ENCODE measurements around the gene GLUD1. TPM values are rescaled to one million over a fixed set of nuclear protein-coding genes. Genes with fewer than 3 reads are reported as not detected.

Gene GLUD1
- total RNA-seq, 1 donor from 2014 or later: 69.5 TPM

DNA sequence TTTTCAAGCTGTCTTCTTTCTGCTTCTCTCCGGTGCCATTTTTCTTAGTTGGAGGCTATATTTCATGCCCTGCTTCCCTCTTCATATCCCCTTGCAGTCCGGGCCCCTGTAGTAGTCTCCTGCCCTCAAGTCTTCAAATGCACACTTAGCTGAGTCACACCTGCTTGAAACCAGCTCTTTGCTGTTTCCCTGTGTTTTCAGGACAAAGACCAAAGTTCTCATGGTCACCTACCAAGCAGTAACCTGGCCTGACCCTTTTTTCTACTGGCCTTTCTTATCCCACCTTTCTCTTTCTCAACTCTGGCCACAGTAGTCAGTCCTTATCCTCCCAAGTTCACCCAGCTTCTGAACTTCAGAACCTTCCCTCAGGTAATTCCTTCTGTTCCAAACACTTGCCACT lies 28.5 kb downstream of the GLUD1 start:
- peaks cover 28% of the 10 kb centered on the region for H3K36me3 Mint-ChIP-seq (ENCODE audit: insufficient read depth)
- H3K4me1 Mint-ChIP-seq (ENCODE audit: low read depth): peaks cover 8% of the 10 kb centered on the region
- DNase-seq (ENCODE audit: low spot score, unreplicated experiment): no peak
- H3K9me3 Mint-ChIP-seq (ENCODE audit: low read depth): no peaks in the 10 kb centered on the region
- peak overlapping the region; percentile 69 for H3K27ac Mint-ChIP-seq
- TF ChIP-seq, protein P1, sequence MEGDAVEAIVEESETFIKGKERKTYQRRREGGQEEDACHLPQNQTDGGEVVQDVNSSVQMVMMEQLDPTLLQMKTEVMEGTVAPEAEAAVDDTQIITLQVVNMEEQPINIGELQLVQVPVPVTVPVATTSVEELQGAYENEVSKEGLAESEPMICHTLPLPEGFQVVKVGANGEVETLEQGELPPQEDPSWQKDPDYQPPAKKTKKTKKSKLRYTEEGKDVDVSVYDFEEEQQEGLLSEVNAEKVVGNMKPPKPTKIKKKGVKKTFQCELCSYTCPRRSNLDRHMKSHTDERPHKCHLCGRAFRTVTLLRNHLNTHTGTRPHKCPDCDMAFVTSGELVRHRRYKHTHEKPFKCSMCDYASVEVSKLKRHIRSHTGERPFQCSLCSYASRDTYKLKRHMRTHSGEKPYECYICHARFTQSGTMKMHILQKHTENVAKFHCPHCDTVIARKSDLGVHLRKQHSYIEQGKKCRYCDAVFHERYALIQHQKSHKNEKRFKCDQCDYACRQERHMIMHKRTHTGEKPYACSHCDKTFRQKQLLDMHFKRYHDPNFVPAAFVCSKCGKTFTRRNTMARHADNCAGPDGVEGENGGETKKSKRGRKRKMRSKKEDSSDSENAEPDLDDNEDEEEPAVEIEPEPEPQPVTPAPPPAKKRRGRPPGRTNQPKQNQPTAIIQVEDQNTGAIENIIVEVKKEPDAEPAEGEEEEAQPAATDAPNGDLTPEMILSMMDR (IDR thresholded peaks at IDR 0.05; ENCODE audit: unreplicated experiment): no peak
- H3K4me3 Mint-ChIP-seq (ENCODE audit: low read depth): no peak overlapping the region
- no peaks in the 10 kb centered on the region for H3K27me3 Mint-ChIP-seq

DNA sequence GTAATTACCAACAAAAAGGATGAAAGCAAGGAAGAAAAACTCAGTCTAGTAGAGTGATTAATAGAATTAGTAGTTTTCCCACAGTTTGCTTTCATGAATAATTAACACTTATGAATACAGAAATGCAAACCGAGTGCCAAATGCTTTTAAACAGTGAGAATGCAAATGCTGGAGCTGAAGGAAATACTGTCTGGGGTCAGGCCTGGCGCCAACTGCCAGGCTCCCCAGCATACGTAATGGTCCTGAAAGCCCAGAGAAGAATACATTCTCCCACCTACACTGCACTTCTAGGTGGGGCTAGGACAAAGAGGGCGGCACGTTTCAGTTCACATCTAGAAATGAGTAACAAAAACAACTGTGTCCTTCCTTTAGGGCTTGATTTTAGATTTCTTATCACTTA lies 30.0 kb downstream of the GLUD1 start:
- no peak overlapping the region for H3K4me3 Mint-ChIP-seq (ENCODE audit: low read depth)
- peaks cover 9% of the 10 kb centered on the region for H3K4me1 Mint-ChIP-seq (ENCODE audit: low read depth)
- no peak overlapping the region for H3K27ac Mint-ChIP-seq
- H3K36me3 Mint-ChIP-seq (ENCODE audit: insufficient read depth): peaks cover 35% of the 10 kb centered on the region
- no peaks in the 10 kb centered on the region for H3K27me3 Mint-ChIP-seq
- no peaks in the 10 kb centered on the region for H3K9me3 Mint-ChIP-seq (ENCODE audit: low read depth)
- TF ChIP-seq, protein P1 (IDR thresholded peaks at IDR 0.05; ENCODE audit: unreplicated experiment): no peak
- no peak for DNase-seq (ENCODE audit: low spot score, unreplicated experiment)

DNA sequence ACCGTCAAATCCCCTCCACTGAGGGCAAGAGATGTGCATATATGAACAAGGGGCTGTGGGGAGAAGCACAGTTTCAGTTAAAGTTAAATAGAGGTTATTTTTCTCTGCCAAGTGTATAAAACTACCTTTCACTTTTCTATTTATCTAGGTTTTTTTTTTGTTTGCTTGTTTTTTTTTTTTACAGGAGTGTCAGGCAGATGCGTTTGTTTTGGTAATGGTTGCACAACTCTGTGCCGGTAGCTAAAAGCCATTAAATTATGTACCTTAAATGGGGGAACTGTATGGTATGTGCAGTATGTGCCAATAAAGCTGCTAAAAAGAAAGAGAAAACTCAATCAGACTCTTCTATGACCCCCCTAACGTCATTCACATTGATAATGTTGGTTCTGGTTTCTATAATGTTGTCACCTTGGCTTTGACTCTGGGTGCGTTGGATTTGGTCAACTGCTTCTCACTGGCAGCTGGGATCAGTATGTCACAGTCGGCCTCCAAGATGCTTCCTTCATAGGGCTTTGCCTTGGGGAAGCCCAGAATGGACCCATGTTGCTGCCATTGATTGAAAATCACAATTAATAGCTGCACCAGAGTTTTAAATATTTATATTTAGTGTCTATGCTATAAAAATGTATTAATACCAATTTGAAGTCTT lies 34.2 kb downstream of the GLUD1 start:
- Mint-ChIP-seq H3K36me3 (ENCODE audit: insufficient read depth) (peaks cover 38% of the 10 kb centered on the region), H3K27ac (no peak overlapping the region), H3K4me3 (ENCODE audit: low read depth) (no peak overlapping the region), H3K9me3 (ENCODE audit: low read depth) (no peaks in the 10 kb centered on the region), H3K27me3 (no peaks in the 10 kb centered on the region), H3K4me1 (ENCODE audit: low read depth) (peaks cover 2% of the 10 kb centered on the region)
- TF ChIP-seq, protein P1 (IDR thresholded peaks at IDR 0.05; ENCODE audit: unreplicated experiment): no peak
- DNase-seq (ENCODE audit: low spot score, unreplicated experiment): no peak

DNA sequence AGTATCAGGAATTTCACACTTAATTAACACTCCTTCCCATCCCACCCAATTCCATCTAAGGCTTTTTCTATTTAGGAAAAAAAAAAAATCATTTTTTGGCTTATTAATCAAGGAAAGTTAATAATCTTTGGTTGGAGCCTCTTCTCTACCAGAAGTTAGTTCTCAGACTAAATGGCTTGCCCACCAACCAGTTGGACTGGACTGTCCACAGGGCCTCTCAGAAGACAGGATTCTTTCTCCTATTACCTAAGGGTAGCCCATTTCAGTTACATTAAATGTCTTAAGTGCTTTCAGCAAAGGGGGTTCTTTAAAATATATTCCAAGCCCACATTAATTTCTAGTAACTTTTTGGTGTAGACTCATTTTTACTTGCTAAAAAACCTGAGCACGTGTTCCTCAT lies 35.2 kb downstream of the GLUD1 start:
- DNase-seq (ENCODE audit: low spot score, unreplicated experiment): no peak
- TF ChIP-seq, protein P1 (IDR thresholded peaks at IDR 0.05; ENCODE audit: unreplicated experiment): no peak
- no peak overlapping the region for H3K27ac Mint-ChIP-seq
- H3K4me3 Mint-ChIP-seq (ENCODE audit: low read depth): no peak overlapping the region
- H3K9me3 Mint-ChIP-seq (ENCODE audit: low read depth): no peaks in the 10 kb centered on the region
- H3K36me3 Mint-ChIP-seq (ENCODE audit: insufficient read depth): peaks cover 38% of the 10 kb centered on the region
- peaks cover 2% of the 10 kb centered on the region for H3K4me1 Mint-ChIP-seq (ENCODE audit: low read depth)
- H3K27me3 Mint-ChIP-seq: no peaks in the 10 kb centered on the region

DNA sequence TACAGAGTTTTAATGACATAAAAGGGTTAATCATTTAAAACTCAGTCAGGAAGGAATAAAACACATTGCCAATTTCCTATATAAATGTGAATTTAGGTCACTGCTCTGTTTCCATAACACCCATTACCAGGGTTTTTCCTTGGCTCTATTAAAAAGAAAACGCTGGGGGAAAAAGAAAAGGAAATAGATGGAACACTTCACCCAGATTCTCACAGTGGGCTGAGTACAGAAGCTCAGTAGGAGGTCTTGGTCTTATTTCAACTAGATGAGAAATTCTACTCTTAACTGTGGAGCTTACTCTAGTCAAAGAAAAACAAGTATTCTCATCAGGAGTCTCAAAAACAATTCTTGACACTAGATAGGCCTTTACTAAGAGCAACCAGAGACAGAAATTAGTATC lies 36.5 kb downstream of the GLUD1 start:
- peaks cover 2% of the 10 kb centered on the region for H3K4me1 Mint-ChIP-seq (ENCODE audit: low read depth)
- DNase-seq (ENCODE audit: low spot score, unreplicated experiment): no peak
- H3K9me3 Mint-ChIP-seq (ENCODE audit: low read depth): no peaks in the 10 kb centered on the region
- TF ChIP-seq, protein P1 (IDR thresholded peaks at IDR 0.05; ENCODE audit: unreplicated experiment): no peak
- H3K4me3 Mint-ChIP-seq (ENCODE audit: low read depth): no peak overlapping the region
- peaks cover 33% of the 10 kb centered on the region for H3K36me3 Mint-ChIP-seq (ENCODE audit: insufficient read depth)
- H3K27me3 Mint-ChIP-seq: no peaks in the 10 kb centered on the region
- H3K27ac Mint-ChIP-seq: no peak overlapping the region

Measured in progenitor cell of endocrine pancreas (in vitro differentiated cells).